HG03460 (cell line): Measurements from ENCODE around the gene MT2A.

Experiments used
- ATAC-seq: cut with Tn5 transposase; IDR thresholded peaks from one replicate; pipeline ENCODE4 v1.9.1; 2021; ENCODE audit not compliant: unreplicated experiment

MT2A gene

DNA sequence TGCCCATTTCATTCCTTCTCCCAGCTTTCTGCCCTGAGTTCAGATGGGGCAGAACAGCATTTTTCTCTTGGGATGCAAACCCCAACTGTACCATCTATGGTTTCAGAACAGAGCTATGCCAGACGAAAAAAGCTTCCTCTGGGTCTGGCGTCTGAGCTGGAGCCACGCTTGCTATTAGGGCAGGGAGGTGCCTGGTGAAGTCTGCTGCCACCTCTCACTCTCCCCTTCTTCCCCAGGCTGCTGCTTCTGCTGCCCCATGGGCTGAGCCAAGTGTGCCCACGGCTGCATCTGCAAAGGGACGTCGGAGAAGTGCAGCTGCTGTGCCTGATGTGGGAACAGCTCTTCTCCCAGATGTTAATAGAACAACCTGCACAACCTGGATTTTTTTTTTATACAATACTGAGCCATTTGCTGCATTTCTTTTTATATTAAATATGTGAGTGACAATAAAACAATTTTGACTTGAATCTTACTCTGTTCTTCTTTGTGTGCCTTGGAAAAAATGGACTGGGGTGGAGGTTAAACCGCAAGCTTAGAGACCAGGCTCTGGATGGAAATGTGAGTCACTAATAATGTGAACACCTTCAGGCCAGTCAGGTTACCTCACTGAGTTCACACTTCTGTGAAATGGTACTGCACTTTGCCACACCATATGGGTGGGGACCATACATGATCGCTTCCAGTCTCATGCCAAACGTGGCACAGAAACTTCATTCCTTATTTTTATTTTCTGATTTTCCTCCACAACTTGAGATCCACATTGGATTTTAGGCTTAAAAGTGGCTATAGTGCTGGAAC, 28.4 kb downstream of the MT2A start:
- ATAC-seq: no peak

DNA sequence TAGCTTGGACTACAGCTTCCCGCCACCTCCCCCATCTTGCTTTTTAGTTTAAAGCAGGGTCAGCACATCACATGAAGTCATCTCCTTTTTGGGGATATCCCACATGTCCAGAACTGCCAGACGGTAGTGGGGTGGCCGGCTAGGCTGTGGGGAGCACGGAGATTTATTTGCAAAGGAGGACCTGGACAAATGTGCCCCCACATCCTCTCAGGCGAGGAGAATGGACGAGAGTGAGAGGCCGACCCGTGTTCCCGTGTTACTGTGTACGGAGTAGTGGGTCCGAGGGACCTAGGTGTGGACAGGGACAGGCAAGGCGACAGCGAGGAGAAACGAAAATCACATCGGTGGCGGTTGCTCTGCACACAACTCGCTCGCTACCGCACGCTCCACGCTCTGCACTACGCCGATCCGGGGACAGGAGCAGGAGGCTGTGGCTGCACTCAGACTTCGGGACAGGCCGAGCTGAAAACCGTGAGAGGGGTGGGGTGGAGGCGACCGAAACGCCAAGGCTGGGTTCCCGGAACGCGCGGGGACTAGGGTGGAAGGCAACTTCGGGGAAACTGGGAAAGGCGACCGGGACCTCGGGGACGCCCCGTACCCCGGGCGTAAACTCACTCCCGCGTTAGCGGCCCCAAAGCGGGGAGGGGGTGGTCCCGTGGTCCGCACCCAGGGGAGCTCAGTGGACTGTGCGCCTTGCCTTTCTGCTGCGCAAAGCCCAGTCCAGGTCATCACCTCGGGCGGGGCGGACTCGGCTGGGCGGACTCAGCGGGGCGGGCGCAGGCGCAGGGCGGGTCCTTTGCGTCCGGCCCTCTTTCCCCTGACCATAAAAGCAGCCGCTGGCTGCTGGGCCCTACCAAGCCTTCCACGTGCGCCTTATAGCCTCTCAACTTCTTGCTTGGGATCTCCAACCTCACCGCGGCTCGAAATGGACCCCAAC, 29.7 kb downstream of the MT2A start, which contains the start of gene MT1A:
Gene MT1A (plus strand): TSS at position 853 of the 937 bp plus-strand sequence. CDS start 73 bp downstream, at position 926.
- ATAC-seq: no peak

- ATAC-seq: no peak
Observed at GRCh38 chr16:56639045-56639444, 30.7 kb downstream of the MT2A start.

GRCh38 chr16:56640076-56640475, 31.7 kb downstream of the MT2A start:
- no peak for ATAC-seq

GRCh38 chr16:56641166-56641565, 32.8 kb downstream of the MT2A start:
- ATAC-seq: no peak

DNA sequence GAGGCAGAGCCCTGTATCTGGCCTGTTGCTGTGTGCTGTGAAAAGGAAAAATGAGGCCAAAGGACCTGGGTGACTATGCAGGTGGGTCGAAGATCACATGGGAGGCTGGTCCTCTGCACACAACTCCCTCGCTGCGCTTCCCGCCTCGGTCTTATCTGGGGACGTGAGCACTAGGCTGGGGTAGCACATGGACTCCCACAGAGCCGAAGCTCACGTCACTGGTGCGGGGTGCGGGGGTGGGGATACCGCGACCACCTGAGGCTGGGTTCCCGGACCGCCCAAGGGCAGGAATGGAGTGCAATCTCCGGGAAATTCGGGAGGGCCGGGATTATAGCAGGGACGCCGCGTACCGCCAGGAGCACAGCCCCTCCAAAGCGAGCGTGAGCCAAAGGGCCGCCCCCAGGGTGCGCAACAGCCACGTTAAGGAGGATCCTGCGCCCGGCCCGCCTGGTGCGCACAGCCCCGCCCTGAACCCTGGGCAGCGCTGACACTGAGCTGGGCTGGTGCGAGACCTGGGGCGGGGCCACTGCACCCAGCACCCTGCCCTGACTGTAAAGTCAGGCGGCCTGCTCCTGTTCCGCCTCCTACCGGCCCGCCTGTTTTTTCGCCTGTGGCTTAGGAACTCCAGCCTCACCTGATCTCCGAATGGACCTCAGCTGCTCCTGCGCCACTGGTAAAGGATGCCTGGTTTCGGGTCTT, 34.8 kb downstream of the MT2A start:
- peak; percentile 77 for ATAC-seq

DNA sequence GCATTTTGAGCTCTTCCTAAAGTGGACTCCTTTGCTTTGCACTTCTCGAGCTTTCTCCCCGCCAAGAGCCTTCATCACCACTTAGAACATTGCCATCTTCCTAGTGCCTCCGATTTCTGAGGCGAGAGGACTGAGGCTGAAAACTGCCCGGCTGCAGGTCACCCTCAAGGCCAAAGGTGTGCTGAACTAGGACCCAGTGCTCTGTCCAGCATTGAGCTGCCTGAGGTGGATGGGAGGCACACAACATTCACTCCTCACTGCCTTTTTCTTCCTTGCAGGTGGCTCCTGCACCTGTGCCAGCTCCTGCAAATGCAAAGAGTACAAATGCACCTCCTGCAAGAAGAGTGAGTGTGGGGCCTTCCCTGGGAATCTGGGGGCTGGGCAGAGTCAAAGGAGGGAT, 35.4 kb downstream of the MT2A start:
- ATAC-seq: no peak

DNA sequence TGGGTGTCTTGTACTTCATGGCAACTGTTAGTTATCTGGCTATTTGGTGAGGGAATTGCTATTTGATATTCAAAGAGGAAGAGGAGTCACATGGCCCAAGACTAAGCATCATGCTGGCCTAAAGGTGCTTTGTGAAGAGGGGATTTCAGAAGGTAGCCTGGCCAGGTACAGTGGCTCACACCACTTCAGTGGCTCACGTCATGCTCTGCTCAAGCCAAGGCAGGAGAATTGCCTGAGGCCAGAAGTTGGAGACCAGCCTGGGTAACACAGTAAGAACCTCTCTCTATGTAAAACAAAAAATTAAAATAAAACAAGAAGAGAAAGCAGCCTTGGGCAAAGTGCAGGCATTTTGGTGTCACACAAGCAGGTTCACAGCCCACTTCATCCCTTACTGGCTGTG, 36.9 kb downstream of the MT2A start:
- no peak for ATAC-seq

DNA sequence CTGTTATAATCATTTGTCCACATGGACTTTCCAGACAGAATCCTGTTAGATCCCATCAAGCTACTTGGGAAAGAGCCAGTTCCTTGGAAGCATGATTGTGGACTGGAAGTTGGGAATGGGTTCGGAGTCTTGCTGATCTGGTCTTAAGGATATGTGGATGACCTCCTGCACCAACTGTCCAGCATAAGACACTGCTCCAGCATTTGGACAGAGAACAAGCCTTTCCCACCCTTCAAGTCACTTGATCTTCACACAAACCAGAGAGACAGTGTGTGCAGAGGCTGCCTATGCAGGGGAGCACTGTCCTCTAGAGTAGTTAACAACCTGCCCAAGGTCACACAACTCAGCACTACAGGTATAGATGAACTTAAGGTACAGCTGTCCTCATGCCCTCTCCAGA, 37.5 kb downstream of the MT2A start:
- no peak for ATAC-seq

DNA sequence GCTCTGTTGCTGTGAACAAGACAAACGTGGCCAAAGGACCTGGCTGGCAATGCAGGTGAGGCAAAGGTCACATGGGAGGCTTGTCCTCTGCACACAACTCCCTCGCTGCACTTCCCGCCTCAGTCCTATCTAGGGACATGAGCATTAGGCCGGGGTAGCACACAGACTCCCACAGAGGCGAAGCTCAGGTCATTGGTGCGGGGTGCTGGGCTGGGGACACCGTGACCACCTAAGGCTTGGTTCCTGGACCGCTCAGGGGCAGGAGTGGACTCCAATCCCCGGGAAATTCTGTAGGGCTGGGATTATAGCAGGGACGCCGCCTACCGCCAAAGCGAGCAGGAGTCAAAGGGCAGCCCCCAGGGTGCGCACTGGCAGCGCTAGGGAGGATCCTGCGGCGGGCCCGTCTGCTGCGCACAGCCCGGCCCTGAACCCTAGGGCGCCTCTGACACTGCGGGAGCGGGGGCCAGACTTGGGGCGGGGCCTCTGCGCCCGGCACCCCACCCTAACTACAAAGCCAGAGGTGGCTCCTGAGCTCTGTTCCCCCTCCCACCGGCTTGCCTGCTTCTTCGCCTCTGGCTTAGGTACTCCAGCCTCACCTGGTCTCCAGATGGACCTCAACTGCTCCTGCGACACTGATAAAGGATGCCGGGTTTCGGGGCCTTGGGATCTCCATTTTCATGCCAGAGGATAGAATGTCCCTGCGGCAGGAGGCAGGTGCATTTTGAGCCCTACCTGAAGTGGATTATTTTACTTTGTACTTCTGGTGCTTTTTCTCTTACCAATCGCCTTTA, 39.5 kb downstream of the MT2A start:
- no peak for ATAC-seq

DNA sequence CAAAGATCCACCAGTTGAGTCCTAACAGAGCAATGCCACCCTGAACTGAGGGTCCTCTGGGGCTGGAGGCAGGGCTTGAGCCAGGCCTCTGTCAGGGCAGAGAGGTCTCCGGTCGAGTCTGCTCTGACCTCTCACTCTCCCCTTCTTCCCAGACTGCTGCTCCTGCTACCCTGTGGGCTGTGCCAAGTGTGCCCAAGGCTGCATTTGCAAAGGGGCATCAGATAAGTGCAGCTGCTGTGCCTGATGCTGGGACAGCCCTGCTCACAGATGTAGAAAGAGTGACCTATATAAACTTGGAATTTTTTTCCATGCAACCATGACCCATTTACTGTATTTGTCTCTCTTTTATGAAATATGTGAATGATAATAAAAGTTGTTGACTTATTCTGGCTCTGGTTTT, 40.9 kb downstream of the MT2A start:
- no peak for ATAC-seq

DNA sequence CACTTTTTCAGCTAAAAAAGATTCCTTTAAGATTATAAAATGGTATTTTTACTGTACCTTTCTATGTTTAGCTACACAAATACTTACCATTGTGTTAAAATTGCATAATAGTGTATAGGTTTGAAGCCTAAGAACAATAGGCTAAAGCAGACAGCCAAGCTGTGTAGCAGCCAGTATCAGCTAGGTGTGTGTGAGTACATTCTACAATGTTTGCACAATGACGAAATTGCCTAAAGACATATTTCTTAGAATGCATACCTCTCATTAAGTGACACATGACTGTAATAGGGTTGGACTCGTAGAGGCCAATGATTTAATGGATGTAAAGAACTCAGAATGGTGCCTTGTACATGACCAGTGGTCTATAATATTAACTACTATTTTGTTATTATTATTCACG, 41.4 kb downstream of the MT2A start:
- no peak for ATAC-seq

DNA sequence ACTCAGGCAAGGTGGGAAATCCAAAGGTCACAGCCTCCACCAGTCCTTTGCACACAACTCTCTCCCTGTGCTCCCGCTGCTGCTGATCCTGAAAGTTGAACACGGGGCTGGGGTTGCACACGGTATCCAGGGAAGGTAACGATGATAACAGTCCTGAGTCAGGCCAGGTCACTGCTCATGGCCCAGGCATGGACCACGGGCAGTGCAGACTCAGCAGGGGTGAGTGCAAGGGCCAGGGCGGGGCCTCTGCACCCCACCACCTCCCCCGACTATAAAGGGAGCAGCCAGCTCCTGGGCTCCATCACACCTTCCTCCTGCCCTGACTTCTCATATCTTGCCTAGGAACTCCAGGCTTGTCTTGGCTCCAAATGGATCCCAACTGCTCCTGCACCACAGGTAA, 43.2 kb downstream of the MT2A start, which contains the start of gene MT1B:
Gene MT1B (plus strand): TSS at position 301 of the 400 bp plus-strand sequence. CDS start 68 bp downstream, at position 369.
- no peak for ATAC-seq

- ATAC-seq: no peak
Observed at GRCh38 chr16:56652600-56652999, 44.2 kb downstream of the MT2A start.

DNA sequence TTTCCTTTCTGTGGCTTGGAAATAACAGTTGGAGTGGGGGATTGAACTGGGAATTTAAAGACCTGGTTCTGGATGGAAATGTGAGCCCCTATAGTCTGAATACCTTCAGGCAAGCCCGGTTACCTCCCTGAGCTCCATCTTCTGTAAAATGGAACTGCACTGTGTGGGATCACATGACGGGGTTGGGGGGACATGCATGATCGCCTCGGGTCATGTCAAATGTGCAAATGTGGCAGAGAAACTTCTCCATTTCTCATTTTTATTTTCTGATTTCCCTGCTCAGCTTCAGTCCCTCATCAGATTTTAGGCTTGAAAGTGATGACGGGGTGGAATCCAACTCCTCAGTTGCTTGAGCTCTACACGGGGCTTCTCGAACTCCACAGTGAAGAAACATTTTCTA, 44.8 kb downstream of the MT2A start:
- no peak for ATAC-seq

DNA sequence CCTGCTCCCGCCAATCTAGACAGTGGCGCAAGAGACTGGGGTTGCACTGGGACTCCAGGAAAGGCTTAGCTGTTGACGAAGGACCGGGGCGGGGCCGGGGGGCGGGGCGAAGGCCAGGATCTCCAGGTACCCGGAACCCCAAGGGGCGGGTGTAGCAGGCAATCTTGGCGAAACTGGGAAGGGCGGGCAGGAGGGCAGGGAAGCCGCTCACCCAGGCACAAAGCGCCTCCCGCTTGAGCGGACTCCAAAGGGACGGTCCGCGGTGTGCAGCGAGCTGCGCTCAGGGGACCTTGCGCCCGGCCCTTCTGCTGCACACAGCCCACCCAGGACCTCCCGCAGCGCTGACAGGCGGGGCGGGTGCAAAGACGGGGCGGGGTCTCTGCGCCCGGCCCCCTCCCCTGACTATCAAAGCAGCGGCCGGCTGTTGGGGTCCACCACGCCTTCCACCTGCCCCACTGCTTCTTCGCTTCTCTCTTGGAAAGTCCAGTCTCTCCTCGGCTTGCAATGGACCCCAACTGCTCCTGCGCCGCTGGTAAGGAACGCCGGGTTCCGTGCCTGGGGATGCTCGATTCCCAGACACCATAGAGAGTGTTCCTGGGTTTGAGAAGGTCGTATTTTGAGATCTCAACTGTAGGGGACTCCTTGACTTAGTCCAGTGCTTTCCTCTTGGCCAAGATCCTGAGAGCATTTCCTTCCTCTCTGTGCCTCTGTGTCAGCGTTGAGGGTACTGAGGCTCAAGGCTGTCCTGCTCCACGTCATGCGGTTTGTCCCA, 49.4 kb downstream of the MT2A start, which contains the start of gene MT1F:
Gene MT1F (plus strand): TSS at position 405 of the 772 bp plus-strand sequence. CDS start 100 bp downstream, at position 505.
- no peak for ATAC-seq

- ATAC-seq: no peak
Observed at GRCh38 chr16:56658327-56658875, 50.0 kb downstream of the MT2A start.
